Fibroblast of mammary gland (primary cell): ENCODE data around the gene MAK.
"Not testable (repeated sequence)": the region's sequence is repeated elsewhere in the genome, so short reads cannot be mapped to it uniquely, and the experiment has no call there.

ENCODE experiments used
- DNase-seq: peaks from one replicate; pipeline ENCODE4 v3.0.0-alpha.2; 2010; ENCODE audit warnings: low read depth
- H3K4me3 ChIP-seq: 2 replicates; pipeline ENCODE4 v1.5.1; 2011; ENCODE audit warnings: low read depth, mild to moderate bottlenecking, low read length, moderate library complexity; ENCODE audit not compliant: control insufficient read depth
- CTCF ChIP-seq: conservative IDR thresholded peaks from 2 replicates; pipeline ENCODE4 v1.5.1; 2011; ENCODE audit warnings: low read depth, low read length, inconsistent platforms; ENCODE audit not compliant: control insufficient read depth, insufficient read depth

The MAK gene

GRCh38 chr6:10723567-10723881, 114.8 kb downstream of the MAK start:
- peak overlapping the region; percentile 86 for H3K4me3 ChIP-seq
- DNase-seq = no peak
- no peak for TF ChIP-seq CTCF

GRCh38 chr6:10722820-10723566, 115.3 kb downstream of the MAK start, which contains the start of gene TMEM14C:
Gene TMEM14C (plus strand): TSS chr6:10723070. CDS start chr6:10724614, 1,544 bp downstream.
- peak within 1 kb of the TSS; percentile 86 for H3K4me3 ChIP-seq
- DNase-seq = peak; percentile 99
- no peak for TF ChIP-seq CTCF

GRCh38 chr6:10722570-10722819, 115.8 kb downstream of the MAK start:
- H3K4me3 ChIP-seq = peak overlapping the region; percentile 86
- TF ChIP-seq CTCF = no peak
- no peak for DNase-seq

GRCh38 chr6:10721850-10722569, 116.3 kb downstream of the MAK start:
- peak overlapping the region; percentile 86 for H3K4me3 ChIP-seq
- DNase-seq = no peak
- no peak for TF ChIP-seq CTCF

- DNase-seq = not testable (repeated sequence)
- H3K4me3 ChIP-seq = peak overlapping the region; percentile 52
These were observed 117.1 kb downstream of the MAK start for GRCh38 chr6:10720960-10721849.

GRCh38 chr6:10720265-10720959, 117.9 kb downstream of the MAK start:
- DNase-seq = peak; percentile 20
- no peak for TF ChIP-seq CTCF
- H3K4me3 ChIP-seq = peak overlapping the region; percentile 52
